K562 (cell line): ENCODE results near the gene PHLDB3. TPM values are rescaled to one million over a fixed set of nuclear protein-coding genes. Genes with fewer than 3 reads are reported as not detected.
A peak's percentile ranks its signal among the peaks of the same experiment; 100 is the strongest.

ENCODE experiments used
- ATAC-seq: fragments of 200-7000 bp; cut with Tn5 transposase; 3 replicates; pipeline ENCODE4 v1.9.1; 2020; ENCODE audit warnings: moderate library complexity
- BruUV-seq: library from RNA; stranded (reverse); fragments of 400-500 nt; replicated peaks from 2 replicates; lab custom pipeline; 2021; lab: Mats Ljungman, UMichigan
- CTCF ChIA-PET: fragments of 300-600 bp; formaldehyde crosslinking; extraction: SDS; loops from one replicate; lab custom pipeline; 2021; ENCODE audit warnings: low intra/inter-chr PET ratio; lab: Yijun Ruan, JAX
- POLR2A ChIA-PET: fragments of 300-600, 350-650 bp; sonication (Branson Sonifier 250); formaldehyde crosslinking; extraction: SDS; loops from one replicate; lab custom pipeline; 2021; ENCODE audit warnings: antibody characterized with exemption, inconsistent platforms; lab: Yijun Ruan, JAX
- DNase-seq, 4 experiments: peaks; one replicate each; pipeline versions ENCODE4 v3.0.0 to v3.0.0-alpha.2; 2011 to 2018; ENCODE audit warnings: low spot score in 3 of 4, mixed read lengths in 3 of 4; ENCODE audit errors: extremely low read depth in 1 of 4
- FAIRE-seq: peaks from 2 replicates; lab custom pipeline; 2011; peaks lifted over from hg19 to GRCh38; lab: Jason Lieb, UNC
- H2AFZ ChIP-seq: 2 replicates; pipeline ENCODE4 v1.6.0; 2011; ENCODE audit warnings: low read depth, low read length, control low read depth, inconsistent platforms
- H3K27ac ChIP-seq: fragments of 200-600 bp; 3 replicates; pipeline ENCODE4 v1.8.0; 2011; ENCODE audit warnings: low read depth, mild to moderate bottlenecking, control low read depth, inconsistent platforms, low read length, moderate library complexity, mixed read lengths; ENCODE audit errors: extremely low read depth
- H3K27me3 ChIP-seq, 2 experiments: fragments of 300-600 bp in 1 of 2; 2 replicates in 1 of 2; 3 replicates in 1 of 2; pipeline versions ENCODE4 v1.6.0 to v1.8.0; 2011; ENCODE audit warnings: inconsistent platforms in 2 of 2, low read length in 2 of 2, mild to moderate bottlenecking in 1 of 2, mixed read lengths in 1 of 2, moderate library complexity in 1 of 2; ENCODE audit not compliant: control insufficient read depth in 2 of 2, insufficient read depth in 2 of 2
- H3K36me3 ChIP-seq: fragments of 300-600 bp; 3 replicates; pipeline ENCODE4 v1.8.0; 2011; ENCODE audit warnings: mild to moderate bottlenecking, low read length, inconsistent platforms; ENCODE audit not compliant: control insufficient read depth, insufficient read depth
- H3K4me1 ChIP-seq, 2 experiments: fragments of 200-600 bp in 1 of 2; replicated peaks in 1 of 2; 2 replicates in 1 of 2; 3 replicates in 1 of 2; pipeline versions ENCODE4 v1.5.1 to v1.8.0; 2011; ENCODE audit warnings: inconsistent platforms in 2 of 2, low read length in 2 of 2, mild to moderate bottlenecking in 1 of 2, mixed read lengths in 1 of 2, moderate library complexity in 1 of 2; ENCODE audit not compliant: control insufficient read depth in 2 of 2, insufficient read depth in 2 of 2
- H3K4me2 ChIP-seq: 2 replicates; pipeline ENCODE4 v1.6.1; 2011; ENCODE audit warnings: low read length, control low read depth, inconsistent platforms, mixed read lengths; ENCODE audit not compliant: insufficient read depth
- H3K4me3 ChIP-seq: fragments of 200-600 bp; sonication (generic), shearing (Covaris generic); 2 replicates; pipeline ENCODE4 v1.5.1; 2016; ENCODE audit warnings: control low read depth, inconsistent platforms
- H3K79me2 ChIP-seq: fragments of 200-600 bp; 3 replicates; pipeline ENCODE4 v1.8.0; 2011; ENCODE audit warnings: low read length, inconsistent platforms; ENCODE audit not compliant: control insufficient read depth, insufficient read depth
- H3K9ac ChIP-seq, 2 experiments: 2 replicates each; pipeline versions ENCODE4 v1.6.0 to v1.6.1; 2011; ENCODE audit warnings: low read depth in 2 of 2, low read length in 2 of 2, control low read depth in 1 of 2, inconsistent platforms in 1 of 2, mild to moderate bottlenecking in 1 of 2, mixed read lengths in 1 of 2; ENCODE audit not compliant: insufficient read depth in 1 of 2
- H3K9me1 ChIP-seq: one replicate; pipeline ENCODE4 v1.6.0; 2011; ENCODE audit warnings: inconsistent platforms, mild to moderate bottlenecking, low read length, moderate library complexity; ENCODE audit not compliant: control insufficient read depth, insufficient read depth
- H3K9me3 ChIP-seq: replicated peaks from 2 replicates; pipeline ENCODE4 v1.5.1; 2011; ENCODE audit warnings: low read depth, low read length, inconsistent platforms; ENCODE audit not compliant: control insufficient read depth, insufficient read depth
- H4K20me1 ChIP-seq: replicated peaks from 2 replicates; pipeline ENCODE4 v1.6.1; 2011; ENCODE audit warnings: low read length, inconsistent platforms, mixed read lengths; ENCODE audit not compliant: control insufficient read depth, insufficient read depth
- EP400 ChIP-seq: fragments of 450-650 bp; IDR thresholded peaks from 2 replicates; pipeline ENCODE4 v1.6.1; 2017; ENCODE audit warnings: antibody characterized with exemption, mild to moderate bottlenecking, moderate library complexity
- POLR2G ChIP-seq: fragments of 200-400 bp; formaldehyde crosslinking; IDR thresholded peaks from 2 replicates; pipeline ENCODE4 v1.6.1; 2017; ENCODE audit warnings: low read depth, mild to moderate bottlenecking, antibody characterized with exemption, low read length, moderate library complexity
- RBFOX2 ChIP-seq: fragments of 200-400 bp; formaldehyde crosslinking; IDR thresholded peaks from 2 replicates; pipeline ENCODE4 v1.6.1; 2017; ENCODE audit warnings: low read depth, mild to moderate bottlenecking, low read length, moderate library complexity
- WGBS: fragments of 100-300 bp; shearing (Covaris generic); methylation state at CpG from one replicate; pipeline ENCODE4 v1.1.6; 2016; ENCODE audit warnings: low coverage, mixed read lengths; ENCODE audit not compliant: insufficient coverage; ENCODE audit errors: missing lambda C conversion rate; 5-methylcytosine and 5-hydroxymethylcytosine counted together
- in situ Hi-C: fragments of 300-500 bp; cut with MboI; formaldehyde crosslinking; loops from 4 replicates; pipeline ENCODE4 v1.15.0; 2018; ENCODE audit warnings: inconsistent platforms, mixed read lengths
- intact Hi-C: fragments of 100-400 bp; cut with micrococcal nuclease; formaldehyde crosslinking; loops from 2 replicates; pipeline ENCODE4 v1.14.2; 2022
- polyA plus RNA-seq, 8 experiments: library from polyadenylated mRNA; depleted of rRNA in 4 of 8; stranded (reverse) in 5 of 8; unstranded in 3 of 8; fragments of >200 nt; fragmentation: Nextera tagmentation in 2 of 8; fragmentation: Illumina TruSeq in 1 of 8; extraction: Ambion mirVana in 2 of 8; extraction: Trizol in 1 of 8; gene quantifications; 2 replicates each; pipeline versions ENCODE4 v1.2.1 to v1.2.3, GENCODE V29; 2011 to 2014; ENCODE audit warnings: inconsistent platforms in 1 of 8, missing spikeins in 1 of 8
- total RNA-seq, 7 experiments: library from RNA; depleted of rRNA in 6 of 7; stranded (reverse); fragments of >200 nt in 6 of 7; fragmentation: Illumina TruSeq in 2 of 7; extraction: Trizol in 2 of 7; gene quantifications; 2 replicates each; pipeline versions ENCODE4 v1.2.1 to v1.2.3, GENCODE V29; 2011 to 2021; ENCODE audit warnings: low replicate concordance in 1 of 7
- TF ChIP-seq, protein P1 (sequence below): sonication (generic); formaldehyde crosslinking; IDR thresholded peaks from 2 replicates; pipeline ENCODE4 v1.8.1; 2023; ENCODE audit warnings: mild to moderate bottlenecking, missing genetic modification reagents

Gene PHLDB3
- total and polyA plus RNA-seq, 9 of the 15 experiments (the other 6 are each of a cell fraction or from before 2014, with no cell fraction given), result 0.04 to 23.5 (median 3.9) TPM

DNA sequence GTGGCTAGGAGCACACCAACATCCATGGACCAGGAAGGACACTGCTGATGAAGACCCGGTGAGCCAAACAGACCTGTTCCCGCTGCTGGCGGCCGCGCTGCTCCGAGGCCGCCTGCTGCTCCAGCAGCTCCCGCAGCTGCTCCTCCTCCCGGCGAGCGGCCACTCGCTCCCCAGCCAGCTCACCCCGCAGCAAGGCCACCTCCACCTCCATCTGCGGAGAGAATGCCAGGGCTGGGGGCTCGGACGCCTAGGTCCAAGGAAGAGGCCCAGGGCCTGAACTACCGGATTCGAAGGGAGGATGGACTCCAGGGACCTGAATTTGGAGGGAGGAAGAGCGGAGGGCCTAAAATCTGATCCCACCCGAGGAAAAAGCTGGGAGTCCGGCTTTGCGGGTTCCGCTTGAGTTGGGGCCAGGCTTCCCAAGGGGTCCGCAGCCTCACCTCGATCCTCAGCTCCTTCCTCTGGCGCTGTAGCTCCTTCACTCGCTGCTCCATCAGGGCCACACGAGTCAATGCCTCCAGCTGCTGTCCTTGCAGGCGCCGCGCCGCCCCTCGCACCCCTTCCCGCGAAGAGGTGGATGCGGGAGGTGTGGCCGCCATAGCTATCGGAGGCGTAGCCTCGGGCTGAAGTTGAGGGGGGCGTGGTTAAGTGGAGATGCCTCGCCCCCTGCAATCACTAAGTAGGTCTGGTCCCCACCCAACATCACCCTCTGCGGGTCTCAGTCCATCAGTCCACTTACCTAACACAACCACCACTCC lies 2.7 kb downstream of the PHLDB3 start:
- Histone ChIP-seq H3K4me3 (no peak overlapping the region), H3K9me1 (no peaks in the 10 kb centered on the region), H3K36me3 (no peaks in the 10 kb centered on the region), H3K79me2 (no peaks in the 10 kb centered on the region), H3K4me2 (no peak overlapping the region), H3K4me1 (peaks cover 21 to 33% of the 10 kb centered on the region in 2 experiments), H3K27me3 (no peaks in the 10 kb centered on the region), H3K27ac (no peak overlapping the region), H2AFZ (no peak overlapping the region), H3K9ac (no peak overlapping the region), H4K20me1 (no peaks in the 10 kb centered on the region), H3K9me3 (no peaks in the 10 kb centered on the region)
- intact Hi-C loops (loop anchor here (5.0 kb wide), 2 partner anchors 40 to 55 kb away; no protein-coding TSS in a partner anchor), in situ Hi-C loops (no loop called here)
- DNase-seq (peak in 2 of 4 experiments; percentile 38 to 44), FAIRE-seq (no peak), ATAC-seq (no peak)
- TF ChIP-seq, protein P1, sequence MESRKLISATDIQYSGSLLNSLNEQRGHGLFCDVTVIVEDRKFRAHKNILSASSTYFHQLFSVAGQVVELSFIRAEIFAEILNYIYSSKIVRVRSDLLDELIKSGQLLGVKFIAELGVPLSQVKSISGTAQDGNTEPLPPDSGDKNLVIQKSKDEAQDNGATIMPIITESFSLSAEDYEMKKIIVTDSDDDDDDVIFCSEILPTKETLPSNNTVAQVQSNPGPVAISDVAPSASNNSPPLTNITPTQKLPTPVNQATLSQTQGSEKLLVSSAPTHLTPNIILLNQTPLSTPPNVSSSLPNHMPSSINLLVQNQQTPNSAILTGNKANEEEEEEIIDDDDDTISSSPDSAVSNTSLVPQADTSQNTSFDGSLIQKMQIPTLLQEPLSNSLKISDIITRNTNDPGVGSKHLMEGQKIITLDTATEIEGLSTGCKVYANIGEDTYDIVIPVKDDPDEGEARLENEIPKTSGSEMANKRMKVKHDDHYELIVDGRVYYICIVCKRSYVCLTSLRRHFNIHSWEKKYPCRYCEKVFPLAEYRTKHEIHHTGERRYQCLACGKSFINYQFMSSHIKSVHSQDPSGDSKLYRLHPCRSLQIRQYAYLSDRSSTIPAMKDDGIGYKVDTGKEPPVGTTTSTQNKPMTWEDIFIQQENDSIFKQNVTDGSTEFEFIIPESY (CRISPR knock-in tag), result peak; percentile 61
- TF ChIP-seq POLR2G (0 out of 2 replicates have a peak, but pooled peaks have one; percentile 17), RBFOX2 (peak; percentile 40), EP400 (no peak)
- WGBS, result 87% methylated on average over 39 of the region's 43 CpGs
- POLR2A ChIA-PET, result no interaction called here
- no TSS peak for BruUV-seq
- CTCF ChIA-PET, result no interaction called here
